ENCODE measurements around the gene RPS19BP1.

Gene RPS19BP1

GRCh38 chr22:39558254-39558727, 25.7 kb upstream of the RPS19BP1 start:
- no peak for DNase-seq
- Histone ChIP-seq H3K36me3 (replicated peaks) (no peaks in the 10 kb centered on the region), H3K27me3 (replicated peaks) (peaks cover 42% of the 10 kb centered on the region), H3K4me3 (ENCODE audit: low read depth, low read length) (no peak overlapping the region), H3K27ac (no peak overlapping the region)
- no peak for TF ChIP-seq CTCF (IDR thresholded peaks at IDR 0.05; ENCODE audit: low read depth, low read length, missing control alignments)
- in situ Hi-C loops (cut with HindIII; ENCODE audit: low pct_ligation_motif_present, low sequenced_read_pairs), result loop anchor here (25.0 kb wide), 1 partner anchor 454 kb away; no protein-coding TSS in a partner anchor

DNA sequence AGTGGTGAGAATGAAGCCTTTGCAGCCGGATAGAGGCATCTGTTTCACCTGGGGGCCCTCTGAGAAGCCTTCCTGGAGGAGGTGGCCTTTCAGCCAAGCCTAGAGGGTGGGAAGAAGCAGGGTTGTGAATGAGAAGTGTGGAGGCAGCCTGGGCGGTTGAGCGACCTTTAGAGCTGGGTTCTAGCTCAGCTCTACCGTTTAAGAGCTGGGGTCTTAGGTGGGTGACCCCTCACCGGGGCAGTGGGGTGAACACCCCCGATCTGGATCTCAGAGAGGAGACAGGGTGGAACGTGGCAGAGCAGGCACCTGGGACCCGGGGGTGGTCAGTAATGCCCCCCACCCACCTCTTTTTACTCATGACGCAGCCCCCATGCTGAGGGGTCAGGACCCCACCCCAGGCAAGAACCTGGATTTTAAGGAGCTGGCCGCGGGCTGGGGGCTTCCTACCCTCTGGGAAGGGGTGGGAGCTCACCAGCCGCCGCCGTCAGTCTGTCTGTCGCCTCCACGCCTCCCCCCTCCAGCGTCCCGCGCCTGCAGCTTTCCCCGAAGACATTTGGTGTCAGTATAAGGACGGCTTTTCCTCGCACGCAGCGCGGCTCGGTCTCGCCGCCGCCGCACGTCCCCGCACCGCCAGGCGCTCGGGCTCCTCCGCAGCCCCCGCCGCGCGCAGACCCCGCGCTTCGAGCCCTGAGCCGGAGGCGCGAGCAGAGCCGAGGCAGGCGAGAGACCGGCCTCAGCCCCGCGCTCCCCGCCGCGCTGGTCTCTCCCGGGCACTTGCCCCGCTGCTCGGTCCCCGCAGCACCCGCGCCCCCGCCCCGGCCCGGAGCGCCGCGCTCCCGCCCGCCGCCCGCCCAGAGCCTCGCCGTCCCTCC, 24.7 kb upstream of the RPS19BP1 start:
- Histone ChIP-seq H3K27me3 (replicated peaks) (peaks cover 43% of the 10 kb centered on the region), H3K27ac (no peak overlapping the region), H3K4me3 (ENCODE audit: low read depth, low read length) (no peak overlapping the region), H3K36me3 (replicated peaks) (no peaks in the 10 kb centered on the region)
- peak; percentile 33 for TF ChIP-seq CTCF (IDR thresholded peaks at IDR 0.05; ENCODE audit: low read depth, low read length, missing control alignments)
- in situ Hi-C loops (cut with HindIII; ENCODE audit: low pct_ligation_motif_present, low sequenced_read_pairs), result loop anchor here (25.0 kb wide), 1 partner anchor 455 kb away; no protein-coding TSS in a partner anchor
- no peak for DNase-seq

DNA sequence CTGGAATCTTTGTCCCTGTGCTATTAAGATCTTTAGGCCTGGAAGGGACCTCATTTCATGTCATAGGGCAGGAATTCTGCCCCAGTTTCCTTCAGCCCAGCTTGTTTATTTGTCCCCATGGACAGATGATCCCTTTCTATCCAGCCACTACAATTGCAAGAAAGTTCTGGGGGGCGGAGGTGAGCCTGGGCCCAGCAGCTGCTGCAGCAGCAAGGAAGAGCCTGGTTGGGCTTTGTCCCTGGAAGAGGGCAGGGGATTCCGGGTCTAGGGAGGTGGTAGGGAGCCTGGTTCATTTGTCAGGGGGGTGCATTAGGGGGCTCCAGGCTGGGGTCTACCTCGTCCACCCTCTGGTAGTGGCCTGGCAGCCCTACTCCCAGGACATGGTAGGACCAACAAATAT, 21.6 kb upstream of the RPS19BP1 start:
- H3K36me3 ChIP-seq (replicated peaks), result no peaks in the 10 kb centered on the region
- in situ Hi-C loops (cut with HindIII; ENCODE audit: low pct_ligation_motif_present, low sequenced_read_pairs), result loop anchor here (25.0 kb wide), 1 partner anchor 458 kb away; no protein-coding TSS in a partner anchor
- DNase-seq, result no peak
- no peak overlapping the region for H3K27ac ChIP-seq
- H3K27me3 ChIP-seq (replicated peaks), result peaks cover 42% of the 10 kb centered on the region
- H3K4me3 ChIP-seq (ENCODE audit: low read depth, low read length), result no peak overlapping the region
- no peak for TF ChIP-seq CTCF (IDR thresholded peaks at IDR 0.05; ENCODE audit: low read depth, low read length, missing control alignments)

GRCh38 chr22:39553429-39553828, 20.9 kb upstream of the RPS19BP1 start:
- Histone ChIP-seq H3K36me3 (replicated peaks) (no peaks in the 10 kb centered on the region), H3K27me3 (replicated peaks) (peaks cover 35% of the 10 kb centered on the region), H3K4me3 (ENCODE audit: low read depth, low read length) (no peak overlapping the region), H3K27ac (no peak overlapping the region)
- TF ChIP-seq CTCF (IDR thresholded peaks at IDR 0.05; ENCODE audit: low read depth, low read length, missing control alignments), result no peak
- no peak for DNase-seq
- in situ Hi-C loops (cut with HindIII; ENCODE audit: low pct_ligation_motif_present, low sequenced_read_pairs), result loop anchor here (25.0 kb wide), 1 partner anchor 459 kb away; no protein-coding TSS in a partner anchor

GRCh38 chr22:39547587-39547947, 15.0 kb upstream of the RPS19BP1 start:
- H3K27me3 ChIP-seq (replicated peaks), result peaks cover 14% of the 10 kb centered on the region
- no peak overlapping the region for H3K4me3 ChIP-seq (ENCODE audit: low read depth, low read length)
- TF ChIP-seq CTCF (IDR thresholded peaks at IDR 0.05; ENCODE audit: low read depth, low read length, missing control alignments), result no peak
- no peaks in the 10 kb centered on the region for H3K36me3 ChIP-seq (replicated peaks)
- no peak for DNase-seq
- in situ Hi-C loops (cut with HindIII; ENCODE audit: low pct_ligation_motif_present, low sequenced_read_pairs), result no loop called here
- no peak overlapping the region for H3K27ac ChIP-seq
